ENCODE data around the gene C1S.

Gene C1S

GRCh38 chr12:7081037-7081436, 20.5 kb downstream of the C1S start:
- TF ChIP-seq CTCF (IDR thresholded peaks at IDR 0.05; ENCODE audit: low read length) (no peak), EZH2 (optimal IDR thresholded peaks at IDR 0.05; ENCODE audit: low read depth, low read length) (no peak), EZH2phosphoT487 (IDR thresholded peaks at IDR 0.05; ENCODE audit: low read length) (no peak)
- Histone ChIP-seq H3K4me3 (ENCODE audit: low read length) (no peak overlapping the region), H3K79me2 (ENCODE audit: low read length) (no peaks in the 10 kb centered on the region), H3K36me3 (replicated peaks; ENCODE audit: insufficient read depth, low read length) (no peaks in the 10 kb centered on the region), H3K4me1 (ENCODE audit: low read length) (no peaks in the 10 kb centered on the region), H2AFZ (ENCODE audit: low read length) (no peak overlapping the region), H3K9me2 (replicated peaks; ENCODE audit: insufficient read depth, low read length) (no peaks in the 10 kb centered on the region), H3K27ac (ENCODE audit: low read length) (no peak overlapping the region), H3K9ac (ENCODE audit: low read length) (no peak overlapping the region), H3K9me3 (replicated peaks; ENCODE audit: insufficient read depth, low read length) (no peaks in the 10 kb centered on the region), H3K27me3 (replicated peaks; ENCODE audit: insufficient read depth, low read length) (no peaks in the 10 kb centered on the region), H3K4me2 (ENCODE audit: low read depth, low read length) (no peak overlapping the region), H4K20me1 (ENCODE audit: insufficient read depth, low read length) (no peaks in the 10 kb centered on the region), H3F3A (ENCODE audit: insufficient read depth, low read length) (no peaks in the 10 kb centered on the region)
- DNase-seq, result no peak

- Histone ChIP-seq H3K4me1 (ENCODE audit: low read length) (no peaks in the 10 kb centered on the region), H2AFZ (ENCODE audit: low read length) (no peak overlapping the region), H3K9ac (ENCODE audit: low read length) (no peak overlapping the region), H4K20me1 (ENCODE audit: insufficient read depth, low read length) (no peaks in the 10 kb centered on the region), H3F3A (ENCODE audit: insufficient read depth, low read length) (no peaks in the 10 kb centered on the region), H3K4me3 (ENCODE audit: low read length) (no peak overlapping the region), H3K79me2 (ENCODE audit: low read length) (no peaks in the 10 kb centered on the region), H3K36me3 (replicated peaks; ENCODE audit: insufficient read depth, low read length) (no peaks in the 10 kb centered on the region), H3K9me3 (replicated peaks; ENCODE audit: insufficient read depth, low read length) (no peaks in the 10 kb centered on the region), H3K9me2 (replicated peaks; ENCODE audit: insufficient read depth, low read length) (no peaks in the 10 kb centered on the region), H3K27me3 (replicated peaks; ENCODE audit: insufficient read depth, low read length) (no peaks in the 10 kb centered on the region), H3K4me2 (ENCODE audit: low read depth, low read length) (no peak overlapping the region), H3K27ac (ENCODE audit: low read length) (no peak overlapping the region)
- DNase-seq, result no peak
- TF ChIP-seq EZH2phosphoT487 (IDR thresholded peaks at IDR 0.05; ENCODE audit: low read length) (no peak), CTCF (IDR thresholded peaks at IDR 0.05; ENCODE audit: low read length) (no peak), EZH2 (optimal IDR thresholded peaks at IDR 0.05; ENCODE audit: low read depth, low read length) (no peak)
Measured at GRCh38 chr12:7083125-7083524, 22.6 kb downstream of the C1S start.

DNA sequence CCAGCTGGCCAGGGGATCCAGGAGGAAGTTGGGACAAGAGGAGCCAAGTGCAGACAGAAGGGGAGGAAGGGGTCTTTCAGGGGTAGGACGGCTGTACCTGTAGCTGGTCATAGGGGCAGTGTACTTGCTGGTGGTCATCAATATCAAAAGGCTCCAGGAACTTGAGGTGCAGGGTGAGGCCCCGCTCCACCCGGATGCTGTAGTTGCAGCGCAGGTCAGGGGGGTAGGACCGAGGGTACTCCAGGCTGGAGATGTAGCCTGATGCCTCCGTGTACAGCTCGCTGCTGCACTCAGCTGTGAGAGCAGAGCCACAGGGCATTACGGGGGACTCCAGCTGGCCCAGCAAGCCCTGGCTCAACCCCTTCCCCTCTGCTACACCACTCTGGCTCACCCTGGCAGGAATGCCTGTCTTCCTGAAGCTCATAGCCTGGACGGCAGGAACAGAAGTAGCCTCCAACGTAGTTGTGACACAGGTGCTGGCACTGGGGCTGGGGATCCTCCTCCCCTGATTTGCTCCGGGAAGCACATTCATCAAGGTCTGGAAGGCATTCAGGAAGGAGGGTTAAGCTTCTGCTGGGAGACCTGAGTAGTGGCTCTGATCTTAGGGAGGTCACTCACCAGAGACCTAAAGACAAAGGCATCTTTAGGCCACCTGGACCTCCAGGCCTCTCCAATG, 28.8 kb downstream of the C1S start:
- Histone ChIP-seq H3K36me3 (replicated peaks; ENCODE audit: insufficient read depth, low read length) (no peaks in the 10 kb centered on the region), H3K79me2 (ENCODE audit: low read length) (no peaks in the 10 kb centered on the region), H3K27ac (ENCODE audit: low read length) (no peak overlapping the region), H3K4me3 (ENCODE audit: low read length) (no peak overlapping the region), H3K9me2 (replicated peaks; ENCODE audit: insufficient read depth, low read length) (no peaks in the 10 kb centered on the region), H3K4me2 (ENCODE audit: low read depth, low read length) (no peak overlapping the region), H3F3A (ENCODE audit: insufficient read depth, low read length) (no peaks in the 10 kb centered on the region), H3K9me3 (replicated peaks; ENCODE audit: insufficient read depth, low read length) (no peaks in the 10 kb centered on the region), H4K20me1 (ENCODE audit: insufficient read depth, low read length) (no peaks in the 10 kb centered on the region), H3K9ac (ENCODE audit: low read length) (no peak overlapping the region), H3K27me3 (replicated peaks; ENCODE audit: insufficient read depth, low read length) (no peaks in the 10 kb centered on the region), H2AFZ (ENCODE audit: low read length) (no peak overlapping the region), H3K4me1 (ENCODE audit: low read length) (peaks cover 5% of the 10 kb centered on the region; the same call in 1 of the 2 replicates)
- TF ChIP-seq EZH2 (optimal IDR thresholded peaks at IDR 0.05; ENCODE audit: low read depth, low read length), result no peak
- TF ChIP-seq EZH2phosphoT487 (IDR thresholded peaks at IDR 0.05; ENCODE audit: low read length), result no peak
- TF ChIP-seq CTCF (IDR thresholded peaks at IDR 0.05; ENCODE audit: low read length), result no peak
- no peak for DNase-seq
